HepG2 (cell line): ENCODE results near the gene SLC18A3. TPM values are rescaled to one million over a fixed set of nuclear protein-coding genes. Genes with fewer than 3 reads are reported as not detected.

ENCODE experiments used
- AKNA ChIP-seq: sonication (generic); formaldehyde crosslinking; IDR thresholded peaks from 2 replicates; pipeline ENCODE4 v1.4.0; 2020; ENCODE audit warnings: missing genetic modification reagents, borderline replicate concordance
- BCL3 ChIP-seq: sonication (generic); formaldehyde crosslinking; IDR thresholded peaks from 2 replicates; pipeline ENCODE4 v1.5.1; 2020; ENCODE audit warnings: mild to moderate bottlenecking, missing genetic modification reagents, moderate library complexity
- CBX2 ChIP-seq, 2 experiments: fragments of 200-600 bp in 1 of 2; sonication (generic); formaldehyde crosslinking in 1 of 2; IDR thresholded peaks; 2 replicates each; pipeline versions ENCODE4 v1.7.0 to v1.8.1; 2018 to 2022; ENCODE audit warnings: low read depth in 2 of 2, low read length in 1 of 2, mild to moderate bottlenecking in 1 of 2, missing genetic modification reagents in 1 of 2
- CEBPZ ChIP-seq: IDR thresholded peaks from 2 replicates; pipeline ENCODE4 v1.6.1; 2012; ENCODE audit warnings: low read length, improper control_type of control experiment
- IRX3 ChIP-seq: sonication (generic); formaldehyde crosslinking; IDR thresholded peaks from 2 replicates; pipeline ENCODE4 v1.8.1; 2023; ENCODE audit warnings: mild to moderate bottlenecking, low read depth, missing genetic modification reagents, borderline replicate concordance
- MTF1 ChIP-seq: sonication (generic); formaldehyde crosslinking; IDR thresholded peaks from 2 replicates; pipeline ENCODE4 v1.5.0; 2020; ENCODE audit warnings: missing genetic modification reagents
- NFIB ChIP-seq: sonication (generic); formaldehyde crosslinking; IDR thresholded peaks from 2 replicates; pipeline ENCODE4 v1.9.0; 2021; ENCODE audit warnings: missing genetic modification reagents, mild to moderate bottlenecking, borderline replicate concordance
- PHF21A ChIP-seq: sonication (generic); formaldehyde crosslinking; IDR thresholded peaks from 2 replicates; pipeline ENCODE4 v1.5.0; 2020; ENCODE audit warnings: mild to moderate bottlenecking, missing genetic modification reagents
- SP5 ChIP-seq: IDR thresholded peaks from 2 replicates; pipeline ENCODE4 v1.6.1; 2016; ENCODE audit warnings: low read depth, borderline replicate concordance
- TFAP4 ChIP-seq: sonication (generic); IDR thresholded peaks from 2 replicates; pipeline ENCODE4 v1.6.1; 2016; ENCODE audit warnings: low read depth, borderline replicate concordance
- TGIF2 ChIP-seq: IDR thresholded peaks from 2 replicates; pipeline ENCODE4 v1.6.1; 2016; ENCODE audit warnings: control low read depth, missing compliant biosample characterization
- ZFYVE20 ChIP-seq: sonication (generic); formaldehyde crosslinking; IDR thresholded peaks from 2 replicates; pipeline ENCODE4 v1.8.0; 2023; ENCODE audit warnings: low read depth, mild to moderate bottlenecking, moderate library complexity, missing genetic modification reagents, borderline replicate concordance
- ZNF230 ChIP-seq: sonication (generic); formaldehyde crosslinking; IDR thresholded peaks from 2 replicates; pipeline ENCODE4 v1.4.0; 2020; ENCODE audit warnings: mild to moderate bottlenecking, missing genetic modification reagents
- ZNF251 ChIP-seq: sonication (generic); formaldehyde crosslinking; IDR thresholded peaks from 2 replicates; pipeline ENCODE4 v1.9.0; 2021; ENCODE audit warnings: mild to moderate bottlenecking, missing genetic modification reagents
- polyA plus RNA-seq, 8 experiments: library from polyadenylated mRNA; depleted of rRNA in 3 of 8; stranded (reverse) in 7 of 8; unstranded in 1 of 8; fragments of >200 nt; fragmentation: Illumina TruSeq in 4 of 8; extraction: Trizol in 4 of 8; gene quantifications; 2 replicates each; pipeline versions ENCODE4 v1.2.1 to v1.2.3, GENCODE V29; 2011 to 2016; ENCODE audit warnings: low read depth in 4 of 8, missing spikeins in 1 of 8, mixed read lengths in 1 of 8; ENCODE audit not compliant: insufficient read depth in 1 of 8
- total RNA-seq, 5 experiments: library from RNA; depleted of rRNA; stranded (reverse); fragments of >200 nt; fragmentation: Illumina TruSeq; extraction: Trizol; gene quantifications; 2 replicates each; pipeline ENCODE4 v1.2.3, GENCODE V29; 2016; ENCODE audit warnings: low read depth in 1 of 5
- TF ChIP-seq, protein P1 (sequence below): sonication (generic); formaldehyde crosslinking; IDR thresholded peaks from 2 replicates; pipeline ENCODE4 v1.5.0; 2020; ENCODE audit warnings: mild to moderate bottlenecking, missing genetic modification reagents

SLC18A3 gene
- total and polyA plus RNA-seq, 2 of the 13 experiments (the other 11 are each of a cell fraction or from before 2014, with no cell fraction given) = not detected

GRCh38 chr10:49606981-49607535 lies 3.1 kb upstream of the SLC18A3 start (continued):
- TF ChIP-seq AKNA (CRISPR knock-in tag) = 0 out of 2 replicates have a peak, but pooled peaks have one; percentile 59
- TF ChIP-seq ZNF230 (CRISPR knock-in tag) = no peak
- TF ChIP-seq IRX3 = no peak
- no peak for TF ChIP-seq ZFYVE20
- TF ChIP-seq PHF21A (CRISPR knock-in tag) = no peak
- TF ChIP-seq ZNF251 (CRISPR knock-in tag) = no peak
- TF ChIP-seq NFIB = no peak
- TF ChIP-seq, protein P1, sequence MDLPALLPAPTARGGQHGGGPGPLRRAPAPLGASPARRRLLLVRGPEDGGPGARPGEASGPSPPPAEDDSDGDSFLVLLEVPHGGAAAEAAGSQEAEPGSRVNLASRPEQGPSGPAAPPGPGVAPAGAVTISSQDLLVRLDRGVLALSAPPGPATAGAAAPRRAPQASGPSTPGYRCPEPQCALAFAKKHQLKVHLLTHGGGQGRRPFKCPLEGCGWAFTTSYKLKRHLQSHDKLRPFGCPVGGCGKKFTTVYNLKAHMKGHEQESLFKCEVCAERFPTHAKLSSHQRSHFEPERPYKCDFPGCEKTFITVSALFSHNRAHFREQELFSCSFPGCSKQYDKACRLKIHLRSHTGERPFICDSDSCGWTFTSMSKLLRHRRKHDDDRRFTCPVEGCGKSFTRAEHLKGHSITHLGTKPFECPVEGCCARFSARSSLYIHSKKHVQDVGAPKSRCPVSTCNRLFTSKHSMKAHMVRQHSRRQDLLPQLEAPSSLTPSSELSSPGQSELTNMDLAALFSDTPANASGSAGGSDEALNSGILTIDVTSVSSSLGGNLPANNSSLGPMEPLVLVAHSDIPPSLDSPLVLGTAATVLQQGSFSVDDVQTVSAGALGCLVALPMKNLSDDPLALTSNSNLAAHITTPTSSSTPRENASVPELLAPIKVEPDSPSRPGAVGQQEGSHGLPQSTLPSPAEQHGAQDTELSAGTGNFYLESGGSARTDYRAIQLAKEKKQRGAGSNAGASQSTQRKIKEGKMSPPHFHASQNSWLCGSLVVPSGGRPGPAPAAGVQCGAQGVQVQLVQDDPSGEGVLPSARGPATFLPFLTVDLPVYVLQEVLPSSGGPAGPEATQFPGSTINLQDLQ (CRISPR knock-in tag) = no peak
- no peak for TF ChIP-seq TFAP4
- peak; percentile 73; the same call in 1 of the 2 replicates for TF ChIP-seq MTF1
- TF ChIP-seq BCL3 (CRISPR knock-in tag) = no peak
- TF ChIP-seq CEBPZ = no peak
- no peak for TF ChIP-seq CBX2 (IDR thresholded peaks at IDR 0.05; ENCODE audit: low read depth, low read length)
- TF ChIP-seq CBX2 (CRISPR knock-in tag; IDR thresholded peaks at IDR 0.05; ENCODE audit: low read depth) = no peak
- peak; percentile 71; the same call in 1 of the 2 replicates for TF ChIP-seq TGIF2
- no peak for TF ChIP-seq SP5 (CRISPR knock-in tag)
